Right lobe of liver (tissue), 4 donors: ENCODE measurements around the gene TAS1R3.

Experiments used
- CTCF ChIP-seq, 4 donors: fragments of 200-600 bp in 3 of 4; fragments of 450-650 bp in 1 of 4; IDR thresholded peaks; one replicate each; pipeline versions ENCODE4 v1.5.1 to v1.8.0; 2016 to 2022; ENCODE audit warnings: antibody characterized with exemption in 4 of 4, mild to moderate bottlenecking in 2 of 4
- POLR2A ChIP-seq: fragments of 450-650 bp; IDR thresholded peaks from one replicate; pipeline ENCODE4 v1.6.1; 2017; ENCODE audit warnings: antibody characterized with exemption, mild to moderate bottlenecking
- donor health status: DM: no; HTN: no; CAD: no.
- donor health status: DM: no; HTN: no; CAD: no.
- donor health status: DM: no; HTN: yes; CAD: no.

- TF ChIP-seq CTCF (IDR thresholded peaks at IDR 0.05) = peak; percentile 28 to 40 (median 36)
- TF ChIP-seq POLR2A = peak; percentile 62
These were observed 18.4 kb downstream of the TAS1R3 start, which contains the start of gene DVL1 for GRCh38 chr1:1349256-1350012.
